AG09309 (cell line): ENCODE measurements around the gene EXT2.

Experiments used
- DNase-seq: peaks from one replicate; pipeline ENCODE4 v3.0.0-alpha.2; 2010; ENCODE audit warnings: low read depth
- H3K4me3 ChIP-seq: 2 replicates; pipeline ENCODE4 v1.5.1; 2011; ENCODE audit warnings: mild to moderate bottlenecking, low read depth, low read length, moderate library complexity; ENCODE audit not compliant: control insufficient read depth
- CTCF ChIP-seq: IDR thresholded peaks from 2 replicates; pipeline ENCODE4 v1.5.1; 2011; ENCODE audit warnings: mild to moderate bottlenecking, low read depth, low read length, inconsistent platforms; ENCODE audit not compliant: insufficient read depth, control insufficient read depth; ENCODE audit errors: missing control alignments

The EXT2 gene

DNA sequence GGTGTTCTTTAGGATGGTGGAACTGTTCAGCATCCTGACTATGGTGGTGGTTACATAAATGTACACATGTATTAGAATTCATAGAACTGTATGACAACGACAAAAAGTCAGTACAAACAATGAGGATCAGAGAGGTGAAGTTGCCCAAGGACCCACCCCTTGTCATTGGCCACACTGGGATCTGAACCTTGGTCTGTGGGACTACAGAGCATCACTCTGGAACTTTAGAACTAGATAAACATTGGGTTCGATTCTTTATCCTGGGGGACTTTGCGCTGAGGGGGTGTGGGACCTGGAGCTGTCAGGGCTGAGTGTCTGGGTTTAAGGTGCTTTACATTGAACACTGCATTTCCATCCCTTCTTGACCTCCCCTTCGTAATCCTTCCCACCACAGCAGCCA, 12.8 kb upstream of the EXT2 start:
- no peak for TF ChIP-seq CTCF

DNA sequence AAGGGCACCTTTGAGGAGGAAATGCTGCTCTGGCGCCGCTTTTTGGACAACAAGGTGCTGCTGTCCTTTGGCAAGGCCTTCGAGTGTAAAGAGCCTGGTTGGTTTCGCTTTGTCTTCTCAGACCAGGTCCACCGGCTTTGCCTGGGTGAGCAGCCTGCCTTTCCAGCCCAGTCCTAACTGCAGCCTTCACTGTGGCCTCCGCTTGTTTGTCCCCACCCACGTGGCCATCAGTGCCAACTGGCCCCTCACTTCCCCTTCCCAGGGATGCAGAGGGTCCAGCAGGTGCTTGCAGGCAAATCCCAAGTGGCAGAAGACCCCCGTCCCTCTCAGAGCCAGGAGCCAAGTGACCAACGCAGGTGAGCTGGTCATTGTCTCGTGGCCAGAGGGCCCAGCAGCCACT, 12.0 kb upstream of the EXT2 start:
- DNase-seq: no peak
- no peak overlapping the region for H3K4me3 ChIP-seq
- no peak for TF ChIP-seq CTCF

More for the DNA sequence above, 12.8 kb upstream of the EXT2 start:
- H3K4me3 ChIP-seq: no peak overlapping the region
- no peak for DNase-seq

GRCh38 chr11:44083906-44084305, 11.6 kb upstream of the EXT2 start:
- no peak for TF ChIP-seq CTCF
- H3K4me3 ChIP-seq: no peak overlapping the region
- DNase-seq: no peak

- H3K4me3 ChIP-seq: no peak overlapping the region
- DNase-seq: no peak
- no peak for TF ChIP-seq CTCF
These were observed 10.1 kb upstream of the EXT2 start for GRCh38 chr11:44085330-44085729.

DNA sequence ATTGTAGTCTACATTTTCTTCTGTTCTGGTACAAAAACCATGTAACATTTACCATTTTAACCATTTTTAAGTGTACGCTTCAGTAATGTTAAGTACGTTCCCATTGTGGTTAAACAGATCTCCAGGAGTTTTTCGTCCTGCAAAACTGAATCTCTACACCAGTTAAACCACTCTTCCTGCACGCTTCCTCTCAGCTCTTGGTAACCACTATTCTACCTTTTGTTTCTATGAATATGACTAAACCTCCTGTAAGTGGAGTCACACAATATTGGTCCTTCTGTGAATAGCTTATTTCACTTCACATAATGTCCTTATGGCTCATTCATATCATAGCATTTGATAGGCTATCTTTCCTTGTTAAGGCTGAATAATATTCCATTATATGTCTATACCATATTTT, 7.1 kb upstream of the EXT2 start:
- no peak for DNase-seq
- no peak for TF ChIP-seq CTCF
- no peak overlapping the region for H3K4me3 ChIP-seq

- DNase-seq: no peak
- H3K4me3 ChIP-seq: no peak overlapping the region
- no peak for TF ChIP-seq CTCF
These were observed 6.6 kb upstream of the EXT2 start for GRCh38 chr11:44088871-44089270.

DNA sequence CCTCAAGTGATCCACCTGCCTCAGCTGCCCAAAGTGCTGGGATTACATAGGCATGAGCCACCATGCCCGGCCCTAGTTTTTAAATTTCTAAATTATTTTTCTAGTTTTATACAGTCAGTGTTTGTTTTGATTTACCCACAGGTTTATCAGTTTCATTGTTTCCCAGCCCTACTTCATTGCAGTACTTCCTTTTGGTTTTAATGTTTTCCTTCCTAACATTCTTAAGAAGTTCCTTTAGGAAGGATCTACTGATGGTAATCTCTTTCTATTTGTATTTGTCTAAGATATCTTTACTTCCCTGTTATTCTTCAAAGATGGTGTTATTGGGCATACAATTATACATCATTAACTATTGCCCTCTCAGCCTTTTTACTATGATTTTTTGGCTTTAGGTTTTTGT, 4.9 kb upstream of the EXT2 start:
- H3K4me3 ChIP-seq: no peak overlapping the region
- DNase-seq: no peak
- no peak for TF ChIP-seq CTCF
